Cortex of kidney (tissue), 1 donor: ENCODE data around the gene RASA3.

Source experiments
- DNase-seq: peaks from one replicate; lab custom pipeline; 2025; lab: John Stamatoyannopoulos, UW

The RASA3 gene

DNA sequence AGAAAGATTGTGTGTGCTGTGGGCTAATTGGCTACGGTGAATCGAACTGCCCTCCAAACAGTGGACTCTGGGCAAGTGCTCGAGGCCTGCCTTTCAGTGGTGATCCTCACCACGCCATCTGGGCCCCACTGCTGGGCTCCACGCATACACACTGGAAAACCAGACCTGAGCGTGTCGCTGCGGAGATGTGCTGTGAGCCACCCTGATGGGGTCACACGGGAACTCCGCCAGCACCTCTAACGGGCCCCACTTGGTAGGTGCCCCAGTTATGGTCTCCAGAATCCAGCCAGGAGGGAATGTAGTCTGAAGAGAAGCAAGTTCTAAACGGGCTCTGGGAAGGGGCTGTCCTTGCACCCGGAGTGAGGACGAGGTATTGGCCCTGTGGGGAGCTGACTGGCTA lies 197.8 kb downstream of the RASA3 start:
- no peak for DNase-seq

- no peak for DNase-seq
Observed at GRCh38 chr13:113933901-113934300, 198.5 kb downstream of the RASA3 start.

- no peak for DNase-seq
Observed at GRCh38 chr13:113931841-113932459, 200.5 kb downstream of the RASA3 start.

- no peak for DNase-seq
Observed at GRCh38 chr13:113930671-113931637, 201.5 kb downstream of the RASA3 start.

GRCh38 chr13:113929628-113930615 lies 202.5 kb downstream of the RASA3 start:
- DNase-seq = no peak

DNA sequence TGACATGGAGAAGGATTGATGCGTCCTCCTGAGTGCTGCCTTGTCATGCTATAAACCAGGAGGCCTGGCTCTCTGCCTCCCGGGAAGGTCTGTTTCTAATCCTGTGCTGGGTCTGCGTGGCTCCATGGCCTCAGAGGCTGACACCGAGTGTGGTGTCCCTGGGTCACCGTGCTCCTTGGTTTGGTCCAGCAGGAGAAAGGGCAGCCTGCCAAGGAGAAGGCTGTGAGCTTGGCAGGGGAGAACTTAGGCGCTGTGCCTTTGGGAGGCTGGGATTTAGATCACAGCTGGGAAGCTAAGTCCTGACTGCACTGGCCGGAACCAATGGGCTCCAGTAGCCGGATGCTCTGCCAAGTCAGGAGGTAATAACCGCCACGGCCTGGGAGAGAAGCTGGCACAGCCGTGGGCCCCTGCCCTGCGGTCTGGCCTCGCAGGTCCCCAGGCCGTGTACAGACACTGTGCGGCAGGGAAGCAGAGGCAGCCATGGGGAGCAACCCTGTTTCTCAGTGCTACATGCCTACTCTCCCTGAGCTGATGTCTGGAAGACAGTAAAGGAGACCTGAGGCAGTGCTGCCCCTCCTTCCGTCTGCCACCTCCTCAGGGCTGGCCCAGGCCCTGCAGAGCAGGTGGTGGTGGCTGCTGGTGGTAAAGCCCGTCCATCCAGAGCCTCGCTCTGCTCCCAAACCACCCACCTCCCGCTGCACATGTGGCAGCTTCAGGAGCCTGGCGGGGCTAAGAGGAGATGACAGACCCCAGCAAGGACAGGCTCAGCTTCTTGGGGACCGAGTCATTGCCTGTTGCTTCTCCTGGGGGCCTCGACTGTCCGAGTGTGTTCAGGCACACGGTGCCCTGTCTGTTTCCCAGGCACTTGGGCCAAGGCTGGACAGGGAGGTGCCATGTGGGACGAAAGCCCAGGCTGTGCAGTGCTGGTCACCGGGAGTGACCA lies 203.5 kb downstream of the RASA3 start:
- DNase-seq = no peak
